H1 (cell line): Measurements from ENCODE around the gene RPGRIP1.

ENCODE experiments used
- POLR2A ChIP-seq, 2 experiments: IDR thresholded peaks; 1 replicate in 1 of 2; 2 replicates in 1 of 2; pipeline ENCODE4 v1.6.1; 2011; ENCODE audit warnings: low read depth in 2 of 2, low read length in 2 of 2, mild to moderate bottlenecking in 2 of 2; ENCODE audit errors: control extremely low read depth in 1 of 2
- TF ChIP-seq, protein P1 (sequence below), 3 experiments: IDR thresholded peaks; 1 replicate in 2 of 3; 2 replicates in 1 of 3; pipeline versions ENCODE4 v1.5.1 to v1.6.1; 2011; ENCODE audit warnings: low read length in 3 of 3, mild to moderate bottlenecking in 3 of 3, inconsistent platforms in 2 of 3, low read depth in 1 of 3, moderate library complexity in 1 of 3; ENCODE audit not compliant: insufficient read depth in 1 of 3; ENCODE audit errors: control extremely low read depth in 1 of 3

DNA sequence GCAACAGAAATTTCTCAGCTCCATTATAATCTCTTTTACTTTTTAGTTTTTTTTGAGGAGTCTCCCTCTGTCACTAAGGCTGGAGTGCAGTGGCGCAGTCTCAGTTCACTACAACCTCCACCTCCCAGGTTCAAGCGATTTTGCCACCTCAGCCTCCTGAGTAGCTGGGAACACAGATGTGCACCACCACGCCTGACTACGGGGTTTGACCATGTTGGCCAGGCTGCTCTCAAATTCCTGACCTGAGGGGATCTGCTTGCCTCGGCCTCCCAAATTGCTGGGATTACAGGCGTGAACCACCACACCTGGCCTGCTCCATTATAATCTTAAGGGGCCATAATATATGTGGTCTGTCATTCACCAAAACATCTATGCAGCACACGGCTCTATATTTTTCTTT is 34.1 kb upstream of the RPGRIP1 start:
- TF ChIP-seq, protein P1, sequence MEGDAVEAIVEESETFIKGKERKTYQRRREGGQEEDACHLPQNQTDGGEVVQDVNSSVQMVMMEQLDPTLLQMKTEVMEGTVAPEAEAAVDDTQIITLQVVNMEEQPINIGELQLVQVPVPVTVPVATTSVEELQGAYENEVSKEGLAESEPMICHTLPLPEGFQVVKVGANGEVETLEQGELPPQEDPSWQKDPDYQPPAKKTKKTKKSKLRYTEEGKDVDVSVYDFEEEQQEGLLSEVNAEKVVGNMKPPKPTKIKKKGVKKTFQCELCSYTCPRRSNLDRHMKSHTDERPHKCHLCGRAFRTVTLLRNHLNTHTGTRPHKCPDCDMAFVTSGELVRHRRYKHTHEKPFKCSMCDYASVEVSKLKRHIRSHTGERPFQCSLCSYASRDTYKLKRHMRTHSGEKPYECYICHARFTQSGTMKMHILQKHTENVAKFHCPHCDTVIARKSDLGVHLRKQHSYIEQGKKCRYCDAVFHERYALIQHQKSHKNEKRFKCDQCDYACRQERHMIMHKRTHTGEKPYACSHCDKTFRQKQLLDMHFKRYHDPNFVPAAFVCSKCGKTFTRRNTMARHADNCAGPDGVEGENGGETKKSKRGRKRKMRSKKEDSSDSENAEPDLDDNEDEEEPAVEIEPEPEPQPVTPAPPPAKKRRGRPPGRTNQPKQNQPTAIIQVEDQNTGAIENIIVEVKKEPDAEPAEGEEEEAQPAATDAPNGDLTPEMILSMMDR (IDR thresholded peaks at IDR 0.05; ENCODE audit: control extremely low read depth in 1 of 3, insufficient read depth in 1 of 3, low read depth in 1 of 3, low read length in 3 of 3): no peak
- TF ChIP-seq POLR2A (IDR thresholded peaks at IDR 0.05; ENCODE audit: control extremely low read depth in 1 of 2, low read depth in 2 of 2, low read length in 2 of 2): peak; percentile 18 to 35; a peak in 2 of 3 replicates
